Measurements from ENCODE around the gene DTNB. TPM values are rescaled to one million over a fixed set of nuclear protein-coding genes. Genes with fewer than 3 reads are reported as not detected.
"Not testable (repeated sequence)": the region's sequence is repeated elsewhere in the genome, so short reads cannot be mapped to it uniquely, and the experiment has no call there.

DTNB gene
- total RNA-seq, 1 donor from 2014 or later, result 4.2 TPM

- DNase-seq (ENCODE audit: low read depth in 2 of 2), result no peak
These were observed 82.4 kb downstream of the DTNB start for GRCh38 chr2:25590921-25591505.

DNA sequence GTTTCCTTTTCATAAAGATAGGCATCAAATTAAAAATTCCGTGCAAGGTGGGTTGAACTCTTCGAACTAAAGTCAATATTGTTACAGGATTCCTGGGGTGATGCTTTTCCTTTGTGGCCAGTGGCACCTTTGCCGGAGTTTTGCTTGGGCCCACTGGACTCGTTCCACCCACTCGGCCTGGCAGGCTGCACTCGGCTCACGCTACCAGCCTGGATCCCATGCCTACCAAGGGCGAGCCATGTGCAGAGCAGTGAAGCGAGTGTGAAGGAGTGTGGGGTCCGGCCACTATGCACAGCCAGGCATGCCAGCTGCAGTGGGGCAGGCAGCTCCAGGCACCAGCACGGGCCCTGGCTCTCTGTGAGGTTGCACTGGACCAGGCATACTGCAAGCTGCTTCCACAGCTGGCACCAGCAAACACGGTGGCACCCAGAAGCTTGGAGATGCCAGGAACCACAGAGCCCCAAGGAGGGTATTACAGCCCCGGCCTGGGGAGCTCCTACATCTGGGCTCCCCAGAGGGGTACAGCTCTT, 83.6 kb downstream of the DTNB start:
- DNase-seq (ENCODE audit: low read depth in 2 of 2), result no peak

- DNase-seq (ENCODE audit: low read depth in 2 of 2), result no peak
These were observed 84.8 kb downstream of the DTNB start for GRCh38 chr2:25588576-25588975.

GRCh38 chr2:25587361-25587760, 86.0 kb downstream of the DTNB start:
- DNase-seq (ENCODE audit: low read depth in 2 of 2), result peak; percentile 15 to 69

- DNase-seq (ENCODE audit: low read depth in 2 of 2), result peak in 1 of 2 donors; percentile 30
These were observed 86.6 kb downstream of the DTNB start for GRCh38 chr2:25586726-25587144.

DNA sequence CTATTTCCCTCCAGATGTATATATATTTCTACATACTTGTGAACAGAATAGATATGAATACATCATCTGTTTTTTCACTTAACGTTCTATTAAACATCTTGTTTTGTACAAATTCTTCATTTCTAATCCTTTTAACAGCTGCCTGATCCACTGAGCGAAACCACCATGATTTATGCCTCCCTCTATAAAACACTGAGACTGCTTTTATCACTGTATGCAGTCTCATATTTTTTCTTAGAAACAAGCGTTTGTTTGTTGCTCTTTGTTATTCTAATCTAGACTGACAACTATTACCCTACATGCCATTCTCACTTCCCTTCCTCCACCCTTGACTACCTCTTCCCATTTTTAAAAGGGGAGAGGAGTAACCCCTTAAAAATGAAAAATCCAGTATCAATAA, 88.2 kb downstream of the DTNB start:
- DNase-seq (ENCODE audit: low read depth in 2 of 2), result no peak

DNA sequence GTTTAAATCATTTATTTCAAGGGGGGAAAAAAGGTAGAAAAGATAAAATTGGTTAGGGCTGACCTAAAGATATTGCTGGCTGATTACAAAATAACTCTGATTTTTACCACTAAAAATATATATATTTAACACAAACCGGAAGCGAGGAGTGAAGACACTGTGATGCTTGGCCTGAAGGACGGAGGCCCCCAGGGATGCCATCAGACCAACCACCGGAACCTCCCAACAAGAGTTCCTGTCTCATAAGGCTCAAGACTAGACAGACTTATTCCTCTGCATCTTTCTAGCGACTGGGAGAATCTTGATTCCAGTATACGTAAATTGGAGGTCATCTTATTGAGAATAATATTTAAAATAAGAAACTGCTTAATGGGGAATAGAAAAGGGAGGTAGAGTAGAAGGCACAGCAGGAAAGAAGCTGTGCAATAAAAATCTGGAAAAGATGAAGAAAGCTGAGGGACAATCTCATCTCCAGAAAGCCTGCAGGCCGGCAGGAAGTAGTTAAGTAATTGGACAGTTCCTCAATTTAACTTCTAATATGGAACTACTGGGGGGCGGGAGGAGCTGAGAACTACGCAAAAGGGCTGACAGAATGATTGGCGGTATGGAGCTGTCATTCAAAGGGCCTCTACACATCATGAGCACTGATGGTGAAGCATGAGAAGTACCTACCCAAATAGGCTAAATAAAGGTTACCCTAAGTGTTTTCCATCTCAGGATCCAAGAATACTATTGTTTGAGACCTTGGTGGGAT, 91.1 kb downstream of the DTNB start:
- no peak for DNase-seq (ENCODE audit: low read depth in 2 of 2)

GRCh38 chr2:25576596-25576995, 96.8 kb downstream of the DTNB start:
- no peak for DNase-seq (ENCODE audit: low read depth in 2 of 2)

- DNase-seq (ENCODE audit: low read depth in 2 of 2), result no peak
These were observed 100.7 kb downstream of the DTNB start for GRCh38 chr2:25572638-25573037.

- DNase-seq (ENCODE audit: low read depth in 2 of 2), result peak; percentile 10 to 81
These were observed 103.1 kb downstream of the DTNB start for GRCh38 chr2:25570161-25570845.

DNA sequence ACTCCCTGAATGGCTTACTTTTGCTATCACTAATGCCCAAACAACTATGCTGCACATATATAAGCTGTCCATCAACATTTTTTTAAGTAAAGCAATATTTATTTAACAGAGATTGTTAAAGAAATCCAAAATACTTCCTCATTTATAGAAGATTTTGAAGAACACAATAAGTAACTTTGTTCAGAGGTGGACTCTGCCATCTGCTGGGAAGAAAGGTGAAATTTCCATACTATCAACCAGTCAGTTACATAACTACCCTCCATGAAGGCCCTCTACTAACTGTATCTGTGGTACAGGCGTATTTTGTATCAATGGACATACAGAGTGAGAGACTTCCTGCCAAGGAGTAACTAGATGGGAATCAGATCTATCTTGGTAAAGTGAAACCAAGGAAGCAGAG, 106.0 kb downstream of the DTNB start:
- DNase-seq (ENCODE audit: low read depth in 2 of 2), result peak; percentile 50 to 59

DNA sequence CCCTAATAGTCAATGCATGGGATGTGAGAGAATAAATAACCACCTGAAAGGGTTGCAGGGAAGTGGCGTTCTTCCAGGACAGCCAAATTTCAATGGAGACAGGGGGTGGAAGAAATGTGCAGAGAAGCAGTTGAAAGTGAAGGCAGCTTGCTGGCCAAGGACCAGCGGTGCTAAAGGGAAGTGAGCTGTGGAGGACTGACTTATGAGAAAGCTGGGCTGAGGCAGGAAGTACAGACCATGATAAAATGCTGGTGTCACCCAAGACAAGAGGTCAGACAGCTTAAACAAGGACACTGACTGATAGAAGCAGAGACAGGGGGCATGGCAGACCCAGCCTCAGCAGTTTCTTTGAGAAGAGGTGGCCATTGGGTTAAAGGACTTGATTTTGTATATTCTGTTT, 106.7 kb downstream of the DTNB start:
- peak in 1 of 2 donors; percentile 75 for DNase-seq (ENCODE audit: low read depth in 2 of 2)

GRCh38 chr2:25566094-25566493, 107.3 kb downstream of the DTNB start:
- DNase-seq (ENCODE audit: low read depth in 2 of 2), result no peak

GRCh38 chr2:25561136-25561850, 112.1 kb downstream of the DTNB start:
- DNase-seq (ENCODE audit: low read depth in 2 of 2), result no peak

DNA sequence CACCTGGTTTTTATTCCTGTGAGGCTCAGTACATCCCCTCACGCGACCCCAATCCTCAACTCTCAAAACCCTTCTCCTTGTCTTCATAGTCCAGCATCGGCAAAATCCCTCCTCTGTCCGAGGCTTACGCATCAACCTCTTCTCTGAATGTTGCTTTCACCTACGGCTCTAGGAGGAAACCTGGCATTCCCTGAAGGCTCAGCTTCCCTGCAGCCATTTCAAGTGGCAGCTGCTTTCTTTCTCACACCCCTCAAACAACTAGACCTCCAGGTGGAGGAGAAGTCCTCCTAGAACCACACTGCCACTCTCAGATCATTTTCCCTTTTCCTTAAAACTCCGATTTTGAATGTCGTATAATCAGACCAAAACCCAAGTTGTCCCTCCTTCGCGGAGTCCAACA, 114.2 kb downstream of the DTNB start:
- DNase-seq (ENCODE audit: low read depth in 2 of 2), result no peak

DNA sequence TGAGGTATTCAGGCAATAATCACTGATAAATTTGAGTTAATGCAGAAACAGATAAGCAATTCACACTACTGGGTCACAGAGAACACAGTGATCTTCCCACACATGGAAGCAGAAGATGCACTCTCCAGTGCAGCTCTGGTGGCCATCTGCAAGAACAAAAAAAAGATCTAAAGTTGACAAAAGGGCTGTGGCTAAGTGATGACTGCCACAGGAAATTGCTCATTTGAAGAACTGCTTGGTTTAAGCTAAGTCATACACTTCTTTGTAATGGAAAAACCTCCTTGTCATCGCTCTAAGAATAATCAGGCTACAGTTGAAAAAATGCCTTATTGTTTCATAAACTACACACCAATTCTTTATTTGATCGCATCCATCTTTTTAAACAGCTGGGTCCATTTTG, 115.1 kb downstream of the DTNB start:
- DNase-seq (ENCODE audit: low read depth in 2 of 2), result peak; percentile 11 to 92

- peak in 1 of 2 donors; percentile 36 for DNase-seq (ENCODE audit: low read depth in 2 of 2)
These were observed 116.0 kb downstream of the DTNB start for GRCh38 chr2:25557179-25558036.

DNA sequence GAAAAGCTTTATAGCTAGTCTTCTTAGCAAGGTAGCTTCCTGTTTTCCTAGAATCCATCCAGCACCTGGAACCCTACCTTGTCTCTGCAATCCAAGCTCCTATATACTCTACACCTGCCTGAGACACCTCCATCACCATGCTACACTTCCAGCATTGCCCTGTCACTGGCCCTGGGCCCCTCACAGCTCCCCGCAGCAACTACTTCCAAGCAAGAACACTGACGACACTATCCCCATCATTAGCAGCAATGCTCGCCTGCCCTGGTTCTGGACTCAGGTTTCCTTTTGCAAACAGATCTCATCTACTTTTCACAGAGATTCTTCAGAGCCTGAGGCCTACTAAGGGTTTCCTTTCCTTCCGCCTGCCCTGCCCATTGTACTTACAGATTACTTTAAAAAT, 121.1 kb downstream of the DTNB start:
- no peak for DNase-seq (ENCODE audit: low read depth in 2 of 2)

DNA sequence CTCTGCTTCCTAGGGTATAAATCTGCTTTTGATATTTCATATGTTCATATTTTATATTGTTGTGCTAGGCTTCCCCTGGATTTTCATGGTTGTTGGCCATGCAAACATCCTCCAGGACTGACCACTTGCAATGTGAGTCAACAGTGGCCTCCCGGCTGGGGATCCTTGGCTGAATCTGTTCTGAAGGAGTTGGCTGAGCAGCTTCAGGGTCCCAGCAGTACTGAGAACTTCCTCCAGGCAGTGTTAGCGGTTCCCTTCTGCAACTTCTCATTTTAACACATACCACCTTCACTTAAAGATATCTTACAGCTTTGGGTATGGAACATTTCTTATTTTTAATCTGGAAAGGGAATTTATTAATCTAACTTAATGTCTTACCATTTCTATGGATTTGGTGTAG, 122.1 kb downstream of the DTNB start:
- DNase-seq (ENCODE audit: low read depth in 2 of 2), result no peak

DNA sequence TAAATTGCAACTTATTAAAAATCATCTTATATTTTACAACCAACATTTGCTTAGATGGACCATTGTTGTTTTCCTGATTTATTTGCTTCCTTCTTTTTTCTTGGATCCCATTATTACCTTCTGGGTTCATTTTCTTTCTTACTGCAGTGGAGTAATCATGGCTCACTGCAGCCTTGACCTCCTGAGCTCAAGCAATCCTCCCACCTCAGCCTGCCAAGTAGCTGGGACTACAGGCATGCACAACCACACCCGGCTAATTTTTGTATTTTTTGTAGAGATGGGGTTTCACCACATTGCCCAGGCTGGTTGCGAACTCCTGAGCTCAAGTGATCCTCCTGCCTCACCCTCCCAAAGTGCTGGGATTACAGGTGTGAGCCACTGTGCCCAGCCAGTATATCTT, 123.8 kb downstream of the DTNB start:
- DNase-seq (ENCODE audit: low read depth in 2 of 2), result not testable (repeated sequence)

DNA sequence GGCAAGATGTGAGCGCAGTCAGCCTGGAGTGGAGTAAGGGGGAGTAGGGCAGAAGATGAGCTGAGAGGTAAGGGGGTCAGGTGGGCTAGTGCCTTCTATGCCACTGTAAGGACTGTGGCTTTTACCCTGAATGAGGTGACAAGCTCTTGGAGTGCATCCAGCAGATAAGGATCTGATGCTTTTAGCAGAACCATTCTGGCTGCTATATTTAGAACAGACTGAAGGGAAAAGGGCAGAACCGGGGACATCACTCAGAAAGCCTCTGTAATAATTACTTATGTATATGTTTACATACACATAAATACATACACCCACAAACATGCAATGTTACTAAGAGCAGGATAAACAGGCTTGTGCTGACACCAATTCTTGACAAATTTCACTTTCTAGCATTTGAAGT, 124.8 kb downstream of the DTNB start:
- DNase-seq (ENCODE audit: low read depth in 2 of 2), result peak in 1 of 2 donors; percentile 15

Data from lung microvascular endothelial cell (primary cell).